NCI-H69 (cell line): Measurements from ENCODE around the gene AJM1.
A peak's percentile ranks its signal among the peaks of the same experiment; 100 is the strongest.
"Not testable (repeated sequence)": the region's sequence is repeated elsewhere in the genome, so short reads cannot be mapped to it uniquely, and the experiment has no call there.

Experiments used
- DNase-seq: peaks from one replicate; lab custom pipeline; 2025; lab: John Stamatoyannopoulos, UW

The AJM1 gene

DNA sequence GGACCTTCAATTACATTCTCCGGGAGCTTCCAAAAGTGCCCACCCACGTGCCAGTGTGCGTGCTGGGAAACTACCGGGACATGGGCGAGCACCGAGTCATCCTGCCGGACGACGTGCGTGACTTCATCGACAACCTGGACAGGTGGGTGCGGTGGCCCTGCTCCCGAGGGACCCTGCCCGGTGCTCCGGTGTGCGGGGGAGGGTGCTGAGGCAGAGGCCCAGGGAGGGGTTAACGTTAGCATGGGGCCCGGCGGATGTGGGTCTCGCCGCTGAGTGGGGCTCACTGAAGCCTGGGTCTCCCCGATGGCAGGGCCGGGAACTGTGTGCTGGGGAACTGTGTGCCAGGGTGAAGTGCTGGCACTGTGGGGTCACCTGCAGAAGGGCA is 10.6 kb upstream of the AJM1 start:
- DNase-seq, result no peak

DNA sequence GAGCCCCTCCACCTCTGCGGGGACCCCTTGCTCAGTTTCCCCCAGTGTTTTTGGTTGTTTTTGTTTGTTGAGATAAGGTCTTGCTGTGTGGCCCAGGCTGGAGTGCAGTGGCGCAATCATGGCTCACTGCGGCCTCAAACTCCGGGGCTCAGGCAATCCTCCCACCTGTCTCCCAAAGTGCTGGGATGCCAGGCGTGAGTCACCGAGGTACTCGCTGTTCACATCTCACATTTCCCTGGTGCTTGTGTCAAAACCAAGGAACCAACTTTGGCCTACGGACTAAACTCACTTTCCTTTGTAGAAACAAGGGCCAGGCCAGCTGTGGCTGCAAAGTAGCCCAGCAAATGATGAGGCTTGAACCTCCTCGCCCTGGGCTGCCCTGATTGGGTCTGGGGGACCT is 9.7 kb upstream of the AJM1 start:
- DNase-seq, result no peak

DNA sequence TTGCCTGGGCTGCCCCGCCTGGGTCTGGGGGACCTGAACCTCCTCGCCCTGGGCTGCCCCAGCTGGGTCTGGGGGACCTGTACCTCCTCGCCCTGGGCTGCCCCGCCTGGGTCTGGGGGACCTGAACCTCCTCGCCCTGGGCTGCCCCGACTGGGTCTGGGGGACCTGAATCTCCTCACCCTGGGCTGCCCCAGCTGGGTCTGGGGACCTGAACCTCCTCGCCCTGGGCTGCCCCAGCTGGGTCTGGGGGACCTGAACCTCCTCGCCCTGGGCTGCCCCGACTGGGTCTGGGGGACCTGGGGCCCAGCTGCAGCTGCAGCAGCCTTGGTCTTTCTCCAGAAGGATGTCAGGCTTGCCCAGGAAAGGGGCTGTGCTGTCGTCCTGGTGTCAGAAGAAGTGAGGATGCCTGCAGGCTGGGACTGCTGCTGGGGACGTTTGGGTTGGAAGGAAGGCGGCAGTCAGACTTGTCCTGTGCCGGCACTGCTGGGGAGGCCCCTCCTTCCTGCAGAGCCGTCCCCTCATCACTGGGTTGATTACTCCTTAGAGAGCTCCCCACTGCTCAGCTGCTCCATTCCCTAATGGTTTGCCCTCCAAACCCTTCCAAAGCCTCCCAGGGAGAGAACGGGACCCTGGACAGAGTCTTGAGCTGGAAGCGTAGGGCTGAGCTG is 8.8 kb upstream of the AJM1 start:
- not testable (repeated sequence) for DNase-seq

DNA sequence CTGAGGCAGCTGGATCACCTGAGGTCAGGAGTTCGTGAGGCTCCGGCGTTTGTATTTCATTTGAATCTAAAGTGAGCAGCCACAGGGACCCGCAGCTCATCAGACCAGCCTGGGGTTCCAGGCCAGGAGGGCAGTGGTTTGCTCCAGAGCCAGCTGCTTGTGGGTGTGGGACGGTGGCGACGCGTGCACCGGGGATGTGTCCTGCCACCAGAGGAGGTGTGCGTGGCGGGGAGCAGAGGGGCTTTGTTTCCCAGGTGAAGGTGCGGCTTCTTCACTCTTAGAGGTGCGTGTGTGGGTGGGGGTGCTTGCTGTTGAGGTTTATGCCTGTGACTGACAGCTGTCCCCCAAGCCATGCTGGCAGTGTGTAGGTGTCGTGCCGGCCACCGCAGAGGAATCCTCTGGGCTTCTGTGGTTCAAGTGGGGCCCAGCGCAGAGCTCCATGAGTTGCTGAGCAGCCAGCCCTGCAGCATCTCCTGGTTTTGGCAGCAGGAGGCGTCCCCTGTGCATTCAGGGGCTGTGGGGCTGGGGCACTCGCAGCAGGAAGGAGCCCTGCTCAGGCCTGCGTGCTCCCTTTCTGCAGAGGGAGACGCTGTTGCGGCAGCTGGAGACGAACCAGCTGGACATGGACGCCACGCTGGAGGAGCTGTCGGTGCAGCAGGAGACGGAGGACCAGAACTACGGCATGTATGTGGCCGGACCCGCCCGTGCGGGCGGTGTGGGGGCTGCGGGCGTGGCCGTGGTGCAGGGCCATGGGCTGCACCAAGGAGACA is 6.9 kb upstream of the AJM1 start:
- DNase-seq, result no peak

DNA sequence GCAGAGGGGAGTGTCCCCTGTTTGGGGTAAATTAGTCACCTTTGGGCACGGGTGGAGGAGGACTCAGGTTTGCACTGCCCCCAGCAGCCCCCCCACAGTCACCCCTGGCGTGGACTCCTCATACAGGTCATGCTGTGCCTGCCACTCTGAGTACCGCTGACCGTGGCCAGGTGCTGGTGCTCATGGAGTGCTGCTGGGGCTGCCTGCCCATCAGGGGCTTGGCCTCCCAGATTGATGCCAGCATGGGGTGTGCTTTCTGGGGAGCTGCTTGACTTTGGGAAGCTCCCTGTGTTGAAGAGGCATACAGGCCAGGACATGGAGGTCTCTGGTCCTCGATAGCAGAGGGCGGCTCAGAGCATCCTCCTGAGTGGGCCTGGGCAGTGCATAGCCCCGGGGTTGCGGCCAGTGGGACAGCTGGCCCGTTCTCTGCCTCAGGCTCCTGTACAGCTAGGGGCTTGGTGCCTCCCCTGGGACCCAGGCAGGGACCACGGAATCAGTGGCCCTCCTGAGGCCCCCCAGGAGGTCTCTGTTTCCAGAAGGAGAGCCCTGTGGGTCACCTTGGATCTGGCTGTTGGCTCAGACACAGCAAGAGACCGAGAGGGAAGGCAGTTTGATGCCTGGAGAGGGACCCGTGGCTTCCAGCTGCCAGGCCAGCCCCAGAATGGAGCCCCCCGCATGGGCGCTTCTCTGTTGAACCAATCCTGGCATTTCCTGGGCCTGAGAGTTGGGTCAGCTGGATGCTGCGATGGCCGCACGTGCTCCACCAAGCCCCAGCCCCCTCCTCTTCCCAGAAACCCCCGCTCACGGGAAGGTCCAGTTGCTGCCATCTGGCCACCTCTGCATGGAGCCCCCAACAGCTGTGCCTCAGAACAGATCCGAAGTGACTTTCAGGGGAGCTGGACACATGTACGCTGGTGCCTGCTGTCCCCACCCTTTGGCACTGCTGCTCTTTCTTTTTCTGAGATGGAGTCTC is 6.1 kb upstream of the AJM1 start:
- DNase-seq, result no peak

DNA sequence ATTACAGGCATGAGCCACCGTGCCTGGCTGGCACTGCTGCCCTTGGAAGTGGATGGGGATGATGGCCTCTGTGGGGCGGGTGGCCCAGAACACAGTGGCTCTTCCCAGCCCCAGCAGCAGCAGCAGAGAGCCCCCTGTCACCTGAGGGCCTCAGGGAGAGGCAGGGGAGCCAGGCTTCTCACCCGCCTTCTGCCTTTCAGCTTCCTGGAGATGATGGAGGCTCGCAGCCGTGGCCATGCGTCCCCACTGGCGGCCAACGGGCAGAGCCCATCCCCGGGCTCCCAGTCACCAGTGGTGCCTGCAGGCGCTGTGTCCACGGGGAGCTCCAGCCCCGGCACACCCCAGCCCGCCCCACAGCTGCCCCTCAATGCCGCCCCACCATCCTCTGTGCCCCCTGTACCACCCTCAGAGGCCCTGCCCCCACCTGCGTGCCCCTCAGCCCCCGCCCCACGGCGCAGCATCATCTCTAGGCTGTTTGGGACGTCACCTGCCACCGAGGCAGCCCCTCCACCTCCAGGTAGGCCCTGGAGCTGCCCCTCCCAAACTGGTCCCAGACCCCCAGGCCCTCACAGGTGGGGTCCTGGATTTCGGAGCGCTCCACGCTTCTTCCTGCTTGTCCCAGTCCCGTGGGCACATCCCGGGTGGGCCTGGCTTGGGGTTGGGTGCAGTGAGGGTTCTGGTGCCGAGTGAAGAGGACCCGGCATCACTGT is 5.0 kb upstream of the AJM1 start:
- no peak for DNase-seq

DNA sequence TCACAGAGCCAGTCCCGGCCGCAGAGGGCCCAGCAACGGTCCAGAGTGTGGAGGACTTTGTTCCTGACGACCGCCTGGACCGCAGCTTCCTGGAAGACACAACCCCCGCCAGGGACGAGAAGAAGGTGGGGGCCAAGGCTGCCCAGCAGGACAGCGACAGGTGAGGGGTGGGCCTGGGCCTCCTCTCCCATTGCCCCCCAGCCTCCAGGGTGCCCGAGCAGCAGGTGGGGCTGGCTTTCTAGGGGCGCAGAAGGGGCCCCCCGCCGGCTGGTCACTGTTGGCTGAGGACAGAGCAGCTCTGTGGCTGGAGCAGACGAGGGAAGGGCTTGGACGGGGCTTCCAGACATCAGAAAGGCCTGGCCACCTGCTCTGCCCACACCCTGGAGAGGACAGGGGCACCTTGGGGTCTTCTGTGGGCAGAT is 4.4 kb upstream of the AJM1 start:
- not testable (repeated sequence) for DNase-seq

DNA sequence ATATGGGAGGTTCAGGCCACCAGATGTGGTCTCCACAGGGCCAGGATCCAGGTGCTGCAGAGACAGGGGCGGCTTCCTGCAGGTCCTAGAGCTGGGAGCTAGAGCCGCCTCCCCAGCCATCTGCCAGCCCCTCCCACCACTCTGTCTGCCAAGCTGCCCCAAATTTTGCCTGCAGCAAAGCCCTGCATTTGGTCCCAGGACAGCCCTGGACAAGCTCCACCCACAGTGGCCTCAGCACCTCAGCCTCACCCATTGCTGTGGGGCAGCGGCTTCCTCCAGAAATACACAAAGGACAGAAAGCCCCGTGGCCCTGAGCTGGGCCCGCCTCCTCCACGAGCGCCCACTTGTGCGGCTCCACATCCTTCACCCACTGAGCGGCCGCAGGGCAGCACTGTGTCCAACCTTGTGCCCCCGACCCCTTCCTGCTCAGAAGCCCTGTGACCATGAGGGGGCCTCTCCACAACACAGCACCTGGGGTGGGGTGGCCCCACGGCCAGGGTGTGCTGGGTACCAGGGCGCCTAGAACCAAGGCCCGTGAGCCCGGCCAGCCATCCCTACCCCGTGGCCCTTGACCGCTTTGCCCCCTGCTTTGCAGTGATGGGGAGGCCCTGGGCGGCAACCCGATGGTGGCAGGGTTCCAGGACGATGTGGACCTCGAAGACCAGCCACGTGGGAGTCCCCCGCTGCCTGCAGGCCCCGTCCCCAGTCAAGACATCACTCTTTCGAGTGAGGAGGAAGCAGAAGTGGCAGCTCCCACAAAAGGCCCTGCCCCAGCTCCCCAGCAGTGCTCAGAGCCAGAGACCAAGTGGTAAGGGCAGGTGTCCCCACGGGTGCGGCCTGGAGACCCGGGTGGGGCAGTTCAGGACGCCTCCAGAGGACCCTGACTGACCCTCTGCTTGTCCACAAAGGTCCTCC is 3.7 kb upstream of the AJM1 start:
- DNase-seq, result peak; percentile 39

DNA sequence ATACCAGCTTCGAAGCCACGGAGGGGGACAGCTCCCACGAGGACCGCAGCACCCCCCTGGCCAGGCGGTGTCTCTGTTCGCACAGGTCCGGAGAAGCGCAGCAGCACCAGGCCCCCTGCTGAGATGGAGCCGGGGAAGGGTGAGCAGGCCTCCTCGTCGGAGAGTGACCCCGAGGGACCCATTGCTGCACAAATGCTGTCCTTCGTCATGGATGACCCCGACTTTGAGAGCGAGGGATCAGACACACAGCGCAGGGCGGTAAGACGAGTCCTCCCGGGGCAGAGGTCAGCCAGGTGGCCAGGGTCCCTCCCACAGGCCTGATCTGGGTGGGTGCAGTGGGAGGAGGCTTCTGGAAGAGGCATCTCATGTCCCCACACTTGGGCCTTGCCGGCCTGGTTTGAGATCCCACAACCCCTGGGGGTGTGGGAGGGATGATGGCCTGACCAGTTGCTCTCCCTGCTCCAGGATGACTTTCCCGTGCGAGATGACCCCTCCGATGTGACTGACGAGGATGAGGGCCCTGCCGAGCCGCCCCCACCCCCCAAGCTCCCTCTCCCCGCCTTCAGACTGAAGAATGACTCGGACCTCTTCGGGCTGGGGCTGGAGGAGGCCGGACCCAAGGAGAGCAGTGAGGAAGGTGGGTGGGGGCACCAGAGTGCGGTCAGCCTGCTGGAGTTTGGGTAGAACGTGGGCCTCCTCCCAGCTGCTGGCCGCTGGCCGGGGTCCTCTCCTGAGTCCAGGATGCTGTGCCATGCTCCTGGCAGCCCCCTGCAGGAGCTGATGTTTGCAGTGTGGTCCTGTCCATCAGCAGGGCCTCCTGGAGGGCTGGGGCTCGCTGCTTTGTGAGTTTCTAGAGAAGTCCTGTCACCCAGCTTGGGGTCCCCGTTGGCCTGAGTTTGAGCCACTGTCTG is 2.8 kb upstream of the AJM1 start:
- no peak for DNase-seq

DNA sequence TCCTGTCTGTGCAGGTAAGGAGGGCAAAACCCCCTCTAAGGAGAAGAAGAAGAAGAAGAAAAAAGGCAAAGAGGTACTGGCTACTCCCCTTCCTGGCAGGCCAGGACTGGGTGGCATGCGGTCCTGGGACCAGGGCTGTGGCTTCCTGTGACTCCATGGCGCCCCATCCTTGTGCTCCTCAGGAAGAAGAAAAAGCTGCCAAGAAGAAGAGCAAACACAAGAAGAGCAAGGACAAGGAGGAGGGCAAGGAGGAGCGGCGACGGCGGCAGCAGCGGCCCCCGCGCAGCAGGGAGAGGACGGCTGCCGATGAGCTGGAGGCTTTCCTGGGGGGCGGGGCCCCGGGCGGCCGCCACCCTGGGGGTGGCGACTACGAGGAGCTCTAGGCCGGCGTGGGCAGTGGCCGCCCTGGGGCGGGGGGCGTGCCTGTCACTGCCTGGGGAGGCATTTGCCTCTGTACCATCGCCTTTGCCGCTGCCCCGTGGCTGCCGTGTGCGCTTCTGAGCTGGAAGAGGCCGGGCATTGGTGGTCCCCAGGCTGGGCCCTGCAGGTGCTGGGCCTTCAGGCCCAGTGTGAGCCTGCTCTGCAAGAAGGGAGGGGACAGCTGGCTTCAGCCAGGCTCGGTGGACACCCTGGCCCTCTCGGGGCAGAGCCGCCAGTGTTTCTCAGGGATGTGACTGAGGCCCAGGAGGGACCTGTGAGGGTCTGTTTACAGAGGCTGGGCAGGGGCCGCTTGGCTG is 2.0 kb upstream of the AJM1 start:
- DNase-seq, result peak; percentile 49

DNA sequence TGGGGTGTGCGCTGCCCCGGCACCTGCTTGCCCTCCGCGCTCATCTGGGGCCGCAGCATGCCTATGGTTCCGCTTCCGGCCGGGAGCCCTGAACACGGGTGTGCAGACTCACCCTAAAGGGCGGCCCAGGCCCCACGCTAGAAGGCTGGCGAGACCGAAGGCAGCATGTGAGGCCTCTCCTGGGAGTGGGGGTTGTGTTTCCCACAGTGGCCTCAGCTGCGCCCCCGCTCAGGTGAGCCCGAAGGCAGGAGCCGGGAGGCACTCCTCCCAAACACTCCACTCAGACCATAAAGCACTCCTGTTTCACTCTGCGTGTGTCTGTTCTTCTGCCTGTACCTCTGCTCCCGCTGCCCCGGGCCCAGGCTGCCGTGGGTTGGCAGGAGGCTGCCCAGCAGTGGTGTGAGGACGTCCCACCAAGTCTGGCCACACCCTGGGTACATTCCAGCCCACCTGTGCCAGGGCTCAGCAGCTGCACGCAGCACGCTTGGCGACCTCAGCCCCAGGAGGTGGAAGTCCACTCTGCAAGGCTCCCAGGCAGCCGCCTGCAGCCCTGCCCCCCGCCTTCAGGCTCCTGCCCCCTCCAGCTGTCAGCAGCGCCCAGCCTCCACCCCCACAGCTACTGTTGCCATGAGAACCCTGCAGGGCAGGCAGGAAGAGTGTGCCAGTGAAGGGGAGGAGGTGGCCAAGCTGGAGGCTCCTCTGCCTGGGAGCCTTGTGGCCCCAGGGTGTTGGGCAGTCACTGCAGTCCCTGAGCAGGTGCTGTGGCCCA is 1.2 kb upstream of the AJM1 start:
- peak; percentile 98 for DNase-seq

DNA sequence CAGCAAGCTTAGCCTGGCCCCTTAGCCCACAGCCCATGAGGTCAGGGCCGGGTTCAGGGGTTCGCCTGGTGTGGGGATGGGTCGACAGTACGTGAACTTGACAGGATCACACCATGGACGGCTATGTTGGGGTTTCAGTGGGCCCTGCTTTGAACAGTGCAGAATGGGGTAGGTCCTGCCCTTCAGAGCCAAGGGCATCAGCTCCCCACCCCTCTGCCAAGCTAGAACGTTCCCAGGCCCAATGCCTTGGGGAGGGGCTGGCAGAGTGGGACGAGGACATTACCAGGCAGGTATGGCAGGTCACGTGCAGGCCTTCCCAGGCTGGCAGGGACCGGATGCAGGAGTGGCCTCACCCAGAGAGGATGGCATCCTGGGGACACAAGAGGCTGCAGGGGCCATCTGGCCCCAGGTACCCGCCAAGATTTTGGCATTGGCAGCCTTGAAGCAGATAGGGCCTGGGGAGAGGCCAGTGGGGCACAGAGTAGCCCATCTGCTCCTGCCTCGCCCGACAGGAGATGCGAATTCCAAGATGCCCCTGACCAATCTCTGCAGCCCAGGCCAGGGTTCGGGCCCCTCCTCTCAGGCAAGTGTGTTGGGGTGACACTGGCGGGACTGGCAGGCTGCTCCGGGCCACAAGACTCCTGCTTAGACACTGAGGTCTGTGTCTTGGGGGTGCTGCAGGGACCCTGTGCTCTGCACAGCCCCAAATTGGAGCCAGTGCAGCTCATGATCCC is 465 bp upstream of the AJM1 start:
- peak; percentile 87 for DNase-seq

DNA sequence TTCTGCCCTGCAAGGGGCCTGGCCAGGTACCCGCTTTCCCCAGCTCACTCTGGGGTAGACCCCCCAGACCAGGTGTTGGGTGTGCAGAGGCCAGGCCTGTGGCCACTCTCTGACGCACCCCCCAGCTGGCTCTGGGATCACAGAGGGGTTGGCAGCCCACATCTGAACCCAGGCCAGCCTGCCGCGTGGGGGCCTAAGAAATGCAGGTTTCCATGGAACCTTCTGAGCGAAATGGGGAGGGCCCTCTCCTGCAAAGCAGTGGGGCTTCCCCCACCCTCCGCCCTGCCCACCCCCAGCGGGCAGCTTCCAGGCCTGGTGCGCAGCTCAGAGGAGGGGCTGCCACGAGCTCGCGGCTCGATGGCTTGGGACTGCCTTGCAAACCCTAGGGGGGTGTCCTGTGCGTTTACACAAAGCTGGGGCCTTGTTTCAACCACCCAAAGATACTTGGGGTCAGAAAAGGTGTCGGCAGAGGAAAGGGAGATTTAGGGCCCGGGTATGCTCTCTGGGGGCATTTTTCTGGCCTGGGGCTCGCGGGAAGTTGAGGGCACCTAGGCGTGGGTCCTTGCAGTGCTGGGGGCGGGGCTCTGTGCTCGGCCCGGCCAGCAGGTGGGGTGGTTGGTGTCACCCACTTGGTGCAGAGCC is 1.0 kb downstream of the AJM1 start:
- DNase-seq, result peak; percentile 45

DNA sequence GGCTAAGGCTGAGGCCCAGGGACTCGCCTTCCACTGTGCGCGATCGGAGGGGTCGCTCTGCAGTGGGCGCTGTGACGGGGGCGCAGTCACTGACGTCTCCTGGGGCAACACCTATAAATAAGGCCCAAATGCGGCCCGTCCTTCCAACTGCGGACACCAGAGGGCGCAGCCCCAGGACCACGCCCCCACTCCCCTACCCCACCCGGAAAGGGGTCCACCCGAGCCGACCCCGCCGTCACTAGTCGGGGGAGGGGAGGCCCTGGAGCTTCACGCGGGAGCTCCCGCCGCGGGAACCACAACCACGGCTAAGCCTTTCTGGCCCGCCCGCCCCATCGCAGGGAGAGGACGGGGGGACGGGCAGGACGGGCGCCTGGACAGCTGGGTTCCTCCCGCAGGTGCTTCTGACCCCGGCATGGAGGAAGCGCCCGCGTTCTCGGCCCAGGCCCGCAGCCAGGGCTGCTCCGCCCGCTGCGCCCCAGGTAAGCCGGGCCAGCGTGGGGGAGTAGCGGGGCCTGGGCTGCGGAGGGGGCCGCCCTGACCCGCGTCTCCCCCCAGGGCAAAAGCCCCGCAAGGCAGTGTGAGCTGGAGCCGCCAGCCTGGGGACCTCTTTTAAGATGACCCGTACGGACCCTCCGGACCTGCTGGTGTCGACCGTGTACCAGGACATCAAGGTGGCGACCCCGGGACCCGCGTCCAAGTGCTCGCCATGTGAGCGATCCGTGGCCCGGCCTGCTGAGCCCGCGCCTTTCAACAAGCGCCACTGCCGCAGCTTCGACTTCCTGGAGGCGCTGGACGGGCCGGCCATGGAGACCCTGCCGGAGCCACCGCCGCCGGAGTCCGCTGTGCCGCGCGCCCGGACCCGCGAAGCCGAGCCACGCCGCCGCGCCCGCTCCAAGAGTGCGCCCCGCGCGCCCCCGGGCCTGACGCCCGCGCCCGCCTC is 1.8 kb downstream of the AJM1 start:
- DNase-seq, result peak; percentile 40

DNA sequence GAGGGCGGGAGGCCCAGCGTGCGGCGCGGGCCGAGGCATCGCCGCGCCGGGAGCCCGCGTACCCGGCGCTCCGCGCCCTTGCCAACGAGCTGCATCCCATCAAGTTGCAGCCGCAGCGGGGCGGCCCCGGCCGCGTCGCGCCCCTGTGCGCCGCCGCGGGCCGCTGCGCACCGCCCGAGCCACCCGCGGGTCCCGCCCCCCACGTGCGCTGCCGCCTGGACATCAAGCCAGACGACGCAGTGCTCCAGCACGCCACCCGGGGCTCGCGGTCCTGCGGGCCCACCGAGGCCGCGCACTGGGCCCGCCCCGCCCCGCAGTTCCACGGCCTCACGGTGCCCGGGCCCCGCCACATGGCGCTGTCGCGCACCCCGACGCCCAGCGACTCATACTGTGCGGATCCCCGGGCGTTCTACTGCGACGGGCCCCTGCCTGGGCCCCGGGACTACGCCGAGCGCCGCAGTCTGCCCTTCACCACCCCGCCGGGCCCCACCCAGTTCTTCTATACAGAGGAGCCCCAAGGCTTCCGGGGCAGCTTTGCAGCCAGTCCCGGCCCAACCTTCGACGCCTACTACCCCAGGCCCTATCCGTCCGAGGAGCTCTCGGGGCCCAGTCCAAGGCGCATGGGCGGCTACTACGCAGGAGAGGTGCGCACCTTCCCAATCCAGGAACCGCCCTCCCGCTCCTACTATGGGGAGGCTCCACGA is 2.6 kb downstream of the AJM1 start:
- no peak for DNase-seq
